HepG2 (cell line): ENCODE results near the gene COG8.

Experiments used
- CREB1 ChIP-seq, 2 experiments: fragments of 450-650 bp in 1 of 2; IDR thresholded peaks; 2 replicates each; pipeline ENCODE4 v1.6.1; 2016 to 2017; ENCODE audit warnings: control low read depth in 1 of 2, mild to moderate bottlenecking in 1 of 2, missing compliant biosample characterization in 1 of 2, missing genetic modification characterization in 1 of 2
- CTCF ChIP-seq: sonication (generic); formaldehyde crosslinking; IDR thresholded peaks from 2 replicates; pipeline ENCODE4 v1.5.0; 2020; ENCODE audit warnings: mild to moderate bottlenecking, missing genetic modification reagents, moderate library complexity
- FOXO1 ChIP-seq: sonication (generic); formaldehyde crosslinking; IDR thresholded peaks from 2 replicates; pipeline ENCODE4 v1.4.0; 2020; ENCODE audit warnings: missing genetic modification reagents
- NFE2L2 ChIP-seq: fragments of 150-350 bp; IDR thresholded peaks from 2 replicates; pipeline ENCODE4 v1.6.1; 2014; ENCODE audit warnings: low read length
- NR1H2 ChIP-seq: sonication (generic); formaldehyde crosslinking; IDR thresholded peaks from 2 replicates; pipeline ENCODE4 v1.8.1; 2022; ENCODE audit warnings: low read depth, missing genetic modification reagents, borderline replicate concordance
- ZNF441 ChIP-seq: sonication (generic); formaldehyde crosslinking; IDR thresholded peaks from 2 replicates; pipeline ENCODE4 v1.7.0; 2021; ENCODE audit warnings: missing genetic modification reagents, borderline replicate concordance

- TF ChIP-seq ZNF441 (no peak), NR1H2 (CRISPR knock-in tag) (no peak), NFE2L2 (no peak), FOXO1 (no peak), CTCF (CRISPR knock-in tag) (no peak), CREB1 (IDR thresholded peaks at IDR 0.05) (no peak), CREB1 (CRISPR knock-in tag; IDR thresholded peaks at IDR 0.05) (no peak)
Observed at GRCh38 chr16:69293401-69293800, 46.0 kb downstream of the COG8 start.
